KMS-11 (cell line): ENCODE measurements around the gene LEMD2.

Experiments
- H2AFZ ChIP-seq: fragments of 200-600 bp; sonication (generic); 2 replicates; pipeline ENCODE4 v1.6.1; 2016; ENCODE audit warnings: antibody characterized with exemption, mixed run types, low read depth
- H3K27ac ChIP-seq: fragments of 200-600 bp; sonication (generic); 2 replicates; pipeline ENCODE4 v1.6.1; 2016; ENCODE audit warnings: mild to moderate bottlenecking, mixed run types
- H3K27me3 ChIP-seq: fragments of 200-600 bp; sonication (generic); 2 replicates; pipeline ENCODE4 v1.6.1; 2017; ENCODE audit warnings: mild to moderate bottlenecking, low read depth, mixed run types, moderate library complexity; ENCODE audit not compliant: insufficient read depth
- H3K36me3 ChIP-seq: fragments of 200-600 bp; sonication (generic); 2 replicates; pipeline ENCODE4 v1.6.1; 2017; ENCODE audit warnings: mild to moderate bottlenecking, mixed run types; ENCODE audit not compliant: insufficient read depth
- H3K4me1 ChIP-seq: fragments of 200-600 bp; sonication (generic); 2 replicates; pipeline ENCODE4 v1.6.1; 2016; ENCODE audit warnings: mild to moderate bottlenecking, low read depth, mixed run types; ENCODE audit not compliant: poor library complexity, severe bottlenecking
- H3K4me2 ChIP-seq: fragments of 200-600 bp; sonication (generic); 2 replicates; pipeline ENCODE4 v1.7.0; 2016; ENCODE audit warnings: mild to moderate bottlenecking, mixed run types
- H3K4me3 ChIP-seq: fragments of 200-600 bp; sonication (generic); IDR thresholded peaks from 2 replicates; pipeline ENCODE4 v1.6.1; 2017; ENCODE audit warnings: low read depth, low read length, mixed read lengths; ENCODE audit not compliant: insufficient read depth
- H3K79me2 ChIP-seq: fragments of 200-600 bp; sonication (generic); 2 replicates; pipeline ENCODE4 v1.6.1; 2016; ENCODE audit warnings: low read depth, mixed run types; ENCODE audit not compliant: insufficient read depth
- H3K9ac ChIP-seq: fragments of 200-600 bp; sonication (generic); 2 replicates; pipeline ENCODE4 v1.6.1; 2016; ENCODE audit warnings: mild to moderate bottlenecking, mixed run types
- H4K20me1 ChIP-seq: fragments of 200-600 bp; sonication (generic); 2 replicates; pipeline ENCODE4 v1.6.1; 2016; ENCODE audit warnings: mild to moderate bottlenecking, mixed run types; ENCODE audit not compliant: insufficient read depth
- CTCF ChIP-seq: fragments of 200-600 bp; sonication (generic); conservative IDR thresholded peaks from 2 replicates; pipeline ENCODE4 v1.6.1; 2017; ENCODE audit warnings: low read depth, mild to moderate bottlenecking, antibody characterized with exemption, low read length, moderate library complexity, mixed read lengths

Gene LEMD2

DNA sequence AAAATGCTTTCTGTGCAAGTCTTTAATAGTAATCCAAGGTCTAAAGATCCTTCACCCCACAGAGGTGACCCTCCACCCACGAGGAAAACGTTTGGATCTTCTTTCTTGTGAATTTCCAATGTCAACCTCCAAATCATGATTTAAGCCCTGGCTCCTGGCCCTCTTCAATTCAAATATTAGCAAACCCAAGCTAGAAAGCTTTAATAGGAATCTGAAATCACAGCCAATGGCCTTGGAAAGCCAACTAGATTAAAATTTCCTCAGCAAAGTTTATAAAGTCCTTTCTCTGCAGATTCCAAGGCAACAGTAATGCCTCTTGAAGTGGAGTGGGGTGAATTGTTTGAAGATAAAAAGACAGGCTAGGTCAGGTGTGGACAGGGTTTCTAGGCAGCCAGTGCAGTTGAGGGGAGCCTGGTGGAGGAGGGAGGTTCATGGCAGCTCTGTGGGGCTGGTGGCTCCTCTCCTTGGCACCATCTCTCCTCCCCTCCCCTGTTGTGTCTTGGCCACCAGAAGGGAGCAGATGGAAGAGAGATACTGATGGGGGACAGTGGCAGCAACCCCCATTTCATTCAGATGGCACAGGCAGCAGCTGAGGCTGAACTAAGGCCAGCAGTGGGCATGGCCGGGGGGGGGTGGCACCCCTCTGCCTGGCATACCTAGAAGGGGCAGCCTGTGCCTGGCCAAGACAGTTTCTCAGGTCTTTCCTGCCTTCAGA is 65.4 kb downstream of the LEMD2 start:
- H3K27ac ChIP-seq, result no peak overlapping the region
- no peaks in the 10 kb centered on the region for H3K4me1 ChIP-seq
- no peak overlapping the region for H2AFZ ChIP-seq
- H3K36me3 ChIP-seq, result no peaks in the 10 kb centered on the region
- H3K9ac ChIP-seq, result no peak overlapping the region
- H4K20me1 ChIP-seq, result no peaks in the 10 kb centered on the region
- H3K79me2 ChIP-seq, result no peaks in the 10 kb centered on the region
- no peak overlapping the region for H3K4me3 ChIP-seq
- H3K4me2 ChIP-seq, result no peak overlapping the region
- TF ChIP-seq CTCF, result no peak
- H3K27me3 ChIP-seq, result peaks cover 77% of the 10 kb centered on the region

DNA sequence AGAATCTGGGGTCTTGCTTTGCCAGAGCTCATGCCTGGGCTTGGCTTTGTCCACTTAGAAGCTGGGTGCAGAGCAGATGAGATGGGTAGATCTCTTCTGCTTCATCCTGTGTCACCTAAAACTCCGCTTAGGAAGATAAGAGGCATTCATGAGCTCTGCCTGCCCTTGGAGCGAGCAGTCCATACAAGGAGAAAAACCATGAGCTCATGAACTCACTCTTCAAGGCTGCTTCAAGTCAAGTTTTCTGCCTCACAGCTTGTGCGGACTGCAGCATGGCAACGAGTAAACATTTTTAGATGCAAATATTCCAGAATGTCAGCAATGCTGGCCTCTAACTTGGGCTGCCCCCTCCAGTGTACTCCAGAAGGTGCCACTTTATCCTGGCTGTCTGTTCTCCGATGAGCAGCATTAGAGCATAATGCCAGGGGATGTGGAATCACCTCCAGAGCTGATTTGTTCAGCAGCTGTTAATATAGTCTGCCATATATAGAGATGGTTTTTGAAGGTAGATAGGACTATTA is 66.8 kb downstream of the LEMD2 start:
- H2AFZ ChIP-seq, result no peak overlapping the region
- H3K4me3 ChIP-seq, result no peak overlapping the region
- no peaks in the 10 kb centered on the region for H3K79me2 ChIP-seq
- no peak for TF ChIP-seq CTCF
- no peak overlapping the region for H3K27ac ChIP-seq
- H3K4me2 ChIP-seq, result no peak overlapping the region
- no peaks in the 10 kb centered on the region for H3K4me1 ChIP-seq
- peaks cover 63% of the 10 kb centered on the region for H3K27me3 ChIP-seq
- no peaks in the 10 kb centered on the region for H3K36me3 ChIP-seq
- H4K20me1 ChIP-seq, result no peaks in the 10 kb centered on the region
- no peak overlapping the region for H3K9ac ChIP-seq

DNA sequence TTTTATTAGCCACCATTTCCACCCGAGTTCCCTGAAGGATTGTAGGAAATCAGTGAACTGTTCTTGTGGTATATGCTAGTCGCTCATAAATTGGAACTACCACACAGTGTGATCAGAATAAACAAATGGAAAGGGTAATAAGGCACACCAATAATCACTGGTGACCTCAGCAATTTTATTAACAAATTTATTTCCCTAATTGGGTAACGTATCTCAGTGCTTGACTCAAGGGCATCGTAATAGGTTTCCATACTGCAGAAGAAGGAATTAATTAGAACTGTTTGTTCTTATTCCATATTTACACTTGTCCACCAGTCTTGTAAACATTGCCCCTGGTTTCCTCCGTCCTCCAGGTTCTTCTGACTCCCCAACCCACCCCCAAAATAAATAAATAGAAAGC is 67.4 kb downstream of the LEMD2 start:
- no peak for TF ChIP-seq CTCF
- no peak overlapping the region for H3K4me3 ChIP-seq
- H2AFZ ChIP-seq, result no peak overlapping the region
- H3K4me2 ChIP-seq, result no peak overlapping the region
- no peaks in the 10 kb centered on the region for H3K4me1 ChIP-seq
- H4K20me1 ChIP-seq, result no peaks in the 10 kb centered on the region
- no peak overlapping the region for H3K27ac ChIP-seq
- no peak overlapping the region for H3K9ac ChIP-seq
- no peaks in the 10 kb centered on the region for H3K79me2 ChIP-seq
- no peaks in the 10 kb centered on the region for H3K36me3 ChIP-seq
- H3K27me3 ChIP-seq, result peaks cover 56% of the 10 kb centered on the region
